HCT116 (cell line): ENCODE results near the gene CTTN. TPM values are rescaled to one million over a fixed set of nuclear protein-coding genes. Genes with fewer than 3 reads are reported as not detected.

Experiments
- ATAC-seq: fragments of 200-7000 bp; cut with Tn5 transposase; 2 replicates; pipeline ENCODE4 v1.9.1; 2020; ENCODE audit warnings: mild to moderate bottlenecking, moderate library complexity
- BruUV-seq: library from RNA; stranded (reverse); fragments of 400-500 nt; replicated peaks from 2 replicates; lab custom pipeline; 2021; lab: Mats Ljungman, UMichigan
- CTCF ChIA-PET: fragments of 300-600 bp; sonication (Branson Sonifier 250); formaldehyde crosslinking; loops from one replicate; lab custom pipeline; 2021; ENCODE audit warnings: antibody characterized with exemption; lab: Charles Lee
- POLR2A ChIA-PET: fragments of 300-600, 350-600 bp; sonication (Branson Sonifier 250); formaldehyde crosslinking; loops from one replicate; lab custom pipeline; 2021; ENCODE audit warnings: antibody characterized with exemption; lab: Charles Lee
- RAD21 ChIA-PET, 2 experiments: fragments of 300-600 bp; sonication (Branson Sonifier 250); formaldehyde crosslinking; loops; one replicate each; lab custom pipeline; 2023; ENCODE audit warnings: low total read pairs in 2 of 2; ENCODE audit not compliant: uncharacterized antibody in 2 of 2, unreplicated experiment in 2 of 2, low non-redundant PET in 1 of 2; lab: Charles Lee
- DNase-seq: peaks from one replicate; pipeline ENCODE4 v3.0.0-alpha.2; 2010; ENCODE audit warnings: low read depth, low spot score
- H2AFZ ChIP-seq: fragments of 200-600 bp; shearing (Covaris generic), sonication (generic); 2 replicates; pipeline ENCODE4 v1.6.1; 2017; ENCODE audit warnings: low read depth, mixed run types, mixed read lengths, antibody characterized with exemption, low read length; ENCODE audit not compliant: poor library complexity, severe bottlenecking
- H3K27ac ChIP-seq: 2 replicates; pipeline ENCODE4 v1.5.1; 2012; ENCODE audit warnings: low read depth, low read length
- H3K27me3 ChIP-seq: fragments of 200-600 bp; sonication (generic); 2 replicates; pipeline ENCODE4 v1.6.1; 2016; ENCODE audit warnings: mixed run types, low read length, mixed read lengths; ENCODE audit not compliant: insufficient read depth
- H3K36me3 ChIP-seq, 2 experiments: fragments of 200-500 bp in 1 of 2; fragments of 200-600 bp in 1 of 2; sonication (Bioruptor generic) in 1 of 2; sonication (generic) in 1 of 2; 2 replicates each; pipeline versions ENCODE4 v1.5.1 to v1.6.1; 2014 to 2016; ENCODE audit warnings: low read length in 2 of 2, inconsistent platforms in 1 of 2, mixed read lengths in 1 of 2, mixed run types in 1 of 2; ENCODE audit not compliant: insufficient read depth in 2 of 2, control insufficient read depth in 1 of 2
- H3K4me1 ChIP-seq, 2 experiments: fragments of 200-600 bp in 1 of 2; sonication (generic) in 1 of 2; 2 replicates each; pipeline versions ENCODE4 v1.5.1 to v1.6.1; 2012 to 2017; ENCODE audit warnings: low read length in 2 of 2, inconsistent platforms in 1 of 2, mild to moderate bottlenecking in 1 of 2, mixed read lengths in 1 of 2, mixed run types in 1 of 2, moderate library complexity in 1 of 2; ENCODE audit not compliant: insufficient read depth in 2 of 2, control insufficient read depth in 1 of 2
- H3K4me2 ChIP-seq: fragments of 200-600 bp; sonication (generic); 2 replicates; pipeline ENCODE4 v1.6.1; 2017; ENCODE audit warnings: mixed run types, low read length, mixed read lengths
- H3K4me3 ChIP-seq, 2 experiments: fragments of 200-600 bp in 1 of 2; sonication (generic) in 1 of 2; replicated peaks in 1 of 2; 2 replicates each; pipeline ENCODE4 v1.5.1; 2011 to 2016; ENCODE audit warnings: low read length in 2 of 2, control low read depth in 1 of 2, low read depth in 1 of 2, mild to moderate bottlenecking in 1 of 2, mixed read lengths in 1 of 2, mixed run types in 1 of 2
- H3K79me2 ChIP-seq: fragments of 200-600 bp; sonication (generic); 2 replicates; pipeline ENCODE4 v1.6.1; 2017; ENCODE audit warnings: mild to moderate bottlenecking, mixed run types, low read length, moderate library complexity, mixed read lengths; ENCODE audit not compliant: insufficient read depth
- H3K9ac ChIP-seq: fragments of 200-600 bp; sonication (generic); 2 replicates; pipeline ENCODE4 v1.6.1; 2016; ENCODE audit warnings: low read length, mixed read lengths
- H3K9me2 ChIP-seq: fragments of 200-600 bp; sonication (generic), shearing (Covaris generic); 2 replicates; pipeline ENCODE4 v1.6.1; 2017; ENCODE audit warnings: mixed run types, mild to moderate bottlenecking, moderate library complexity; ENCODE audit not compliant: insufficient read depth
- H3K9me3 ChIP-seq, 2 experiments: fragments of 200-500 bp in 1 of 2; fragments of 200-600 bp in 1 of 2; sonication (Bioruptor generic) in 1 of 2; sonication (generic) in 1 of 2; 2 replicates each; pipeline ENCODE4 v1.6.1; 2014 to 2017; ENCODE audit warnings: low read length in 2 of 2, mixed read lengths in 2 of 2, inconsistent platforms in 1 of 2, low read depth in 1 of 2, mild to moderate bottlenecking in 1 of 2, mixed run types in 1 of 2, moderate library complexity in 1 of 2; ENCODE audit not compliant: control insufficient read depth in 1 of 2, insufficient read depth in 1 of 2
- H4K20me1 ChIP-seq: fragments of 200-600 bp; sonication (generic), shearing (Covaris generic); 2 replicates; pipeline ENCODE4 v1.6.1; 2017; ENCODE audit warnings: mixed run types, mild to moderate bottlenecking, moderate library complexity; ENCODE audit not compliant: insufficient read depth
- CEBPB ChIP-seq: IDR thresholded peaks from 2 replicates; pipeline ENCODE4 v1.6.1; 2012; ENCODE audit warnings: low read depth
- ELF1 ChIP-seq: IDR thresholded peaks from 2 replicates; pipeline ENCODE4 v1.6.1; 2012; ENCODE audit warnings: low read depth, borderline replicate concordance
- JUND ChIP-seq: IDR thresholded peaks from 2 replicates; pipeline ENCODE4 v1.6.1; 2012
- POLR2A ChIP-seq: IDR thresholded peaks from 2 replicates; pipeline ENCODE4 v1.7.0; 2011; ENCODE audit warnings: borderline replicate concordance; ENCODE audit not compliant: insufficient read depth, insufficient read length; ENCODE audit errors: extremely low read depth
- SIN3A ChIP-seq: IDR thresholded peaks from 2 replicates; pipeline ENCODE4 v1.6.1; 2012; ENCODE audit warnings: low read depth
- SP1 ChIP-seq: IDR thresholded peaks from 2 replicates; pipeline ENCODE4 v1.6.1; 2012; ENCODE audit warnings: low read depth
- SRF ChIP-seq: IDR thresholded peaks from 2 replicates; pipeline ENCODE4 v1.6.1; 2012; ENCODE audit warnings: low read depth
- YY1 ChIP-seq: IDR thresholded peaks from 2 replicates; pipeline ENCODE4 v1.6.1; 2011; ENCODE audit warnings: low read length, low read depth, moderate library complexity, mild to moderate bottlenecking; ENCODE audit not compliant: insufficient replicate concordance; ENCODE audit errors: extremely low read depth
- ZBTB33 ChIP-seq: IDR thresholded peaks from 2 replicates; pipeline ENCODE4 v1.6.1; 2011; ENCODE audit warnings: mild to moderate bottlenecking, low read length, moderate library complexity; ENCODE audit not compliant: insufficient replicate concordance; ENCODE audit errors: extremely low read depth
- ZFX ChIP-seq: fragments of 450-650 bp; IDR thresholded peaks from 2 replicates; pipeline ENCODE4 v1.6.1; 2017
- intact Hi-C: fragments of 100-400 bp; cut with micrococcal nuclease; formaldehyde crosslinking; loops from 2 replicates; pipeline ENCODE4 v1.10.0; 2022
- total RNA-seq: library from RNA; stranded (reverse); gene quantifications from one replicate; pipeline ENCODE4 v1.2.1, GENCODE V29; 2021; ENCODE audit not compliant: unreplicated experiment
- TF ChIP-seq, protein P1 (sequence below), 3 experiments: fragments of 200-600 bp in 1 of 3; sonication (generic) in 1 of 3; IDR thresholded peaks in 2 of 3; conservative IDR thresholded peaks in 1 of 3; 2 replicates each; pipeline ENCODE4 v1.5.1; 2012 to 2017; ENCODE audit warnings: low read depth in 2 of 3, low read length in 2 of 3, antibody characterized with exemption in 1 of 3, borderline replicate concordance in 1 of 3, control low read depth in 1 of 3, mild to moderate bottlenecking in 1 of 3, mixed read lengths in 1 of 3, mixed run types in 1 of 3, moderate library complexity in 1 of 3; ENCODE audit not compliant: insufficient read depth in 1 of 3
- TF ChIP-seq, protein P2 (sequence below): IDR thresholded peaks from 2 replicates; pipeline ENCODE4 v1.6.1; 2012

The CTTN gene
- total RNA-seq, 1 experiment from 2014 or later, result 249 TPM

DNA sequence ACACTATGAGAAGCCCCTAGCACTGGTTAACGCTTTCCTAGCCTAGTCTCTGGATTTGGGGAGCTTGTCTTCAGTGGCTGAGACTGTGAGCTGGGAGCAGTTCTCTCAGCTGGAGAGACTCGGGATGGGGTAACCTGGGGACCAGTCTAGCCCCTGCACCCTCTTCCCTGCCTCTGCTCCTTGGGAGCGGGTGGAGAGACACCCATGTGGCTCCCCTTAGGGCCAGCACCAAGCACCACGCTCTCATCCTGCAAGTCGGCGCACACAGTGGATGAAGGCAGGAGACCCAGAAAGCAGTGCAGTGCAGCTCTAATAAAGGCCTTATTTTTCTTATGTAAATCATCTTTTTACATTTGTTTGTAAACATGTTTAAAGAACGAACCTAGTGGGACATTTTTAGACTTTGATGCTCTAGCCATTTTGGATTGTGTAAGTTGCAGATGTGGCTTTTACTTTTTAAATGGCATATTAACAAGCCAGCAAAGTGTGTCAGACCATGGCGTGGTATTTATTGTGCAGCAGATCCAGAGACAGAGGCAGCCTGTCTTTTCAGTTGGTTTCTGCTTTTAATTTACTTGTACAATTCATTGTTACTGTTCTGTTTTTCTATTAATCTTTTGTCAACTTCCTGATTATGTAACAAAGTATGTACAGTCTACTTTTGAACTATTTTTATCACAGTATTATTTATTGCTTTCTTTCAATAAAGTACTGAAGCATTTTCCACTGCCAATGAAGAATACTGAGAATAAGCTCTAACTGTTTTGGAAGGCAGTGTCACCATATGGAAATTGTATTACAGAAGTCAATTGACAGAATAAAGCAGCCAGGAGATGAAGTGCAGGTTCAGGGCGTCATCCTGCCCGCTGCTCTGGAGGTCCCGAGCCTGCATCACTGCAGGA is 14.4 kb upstream of the CTTN start:
- H3K9me2 ChIP-seq, result no peaks in the 10 kb centered on the region
- no peak overlapping the region for H3K4me3 ChIP-seq
- H3K4me2 ChIP-seq, result no peak overlapping the region
- intact Hi-C loops, result no loop called here
- ChIA-PET POLR2A (no interaction called here), RAD21 (no interaction called here), CTCF (no interaction called here)
- no TSS peak for BruUV-seq
- TF ChIP-seq ZFX, result no peak
- no peak for TF ChIP-seq YY1
- no peak for TF ChIP-seq SRF
- TF ChIP-seq, protein P1, sequence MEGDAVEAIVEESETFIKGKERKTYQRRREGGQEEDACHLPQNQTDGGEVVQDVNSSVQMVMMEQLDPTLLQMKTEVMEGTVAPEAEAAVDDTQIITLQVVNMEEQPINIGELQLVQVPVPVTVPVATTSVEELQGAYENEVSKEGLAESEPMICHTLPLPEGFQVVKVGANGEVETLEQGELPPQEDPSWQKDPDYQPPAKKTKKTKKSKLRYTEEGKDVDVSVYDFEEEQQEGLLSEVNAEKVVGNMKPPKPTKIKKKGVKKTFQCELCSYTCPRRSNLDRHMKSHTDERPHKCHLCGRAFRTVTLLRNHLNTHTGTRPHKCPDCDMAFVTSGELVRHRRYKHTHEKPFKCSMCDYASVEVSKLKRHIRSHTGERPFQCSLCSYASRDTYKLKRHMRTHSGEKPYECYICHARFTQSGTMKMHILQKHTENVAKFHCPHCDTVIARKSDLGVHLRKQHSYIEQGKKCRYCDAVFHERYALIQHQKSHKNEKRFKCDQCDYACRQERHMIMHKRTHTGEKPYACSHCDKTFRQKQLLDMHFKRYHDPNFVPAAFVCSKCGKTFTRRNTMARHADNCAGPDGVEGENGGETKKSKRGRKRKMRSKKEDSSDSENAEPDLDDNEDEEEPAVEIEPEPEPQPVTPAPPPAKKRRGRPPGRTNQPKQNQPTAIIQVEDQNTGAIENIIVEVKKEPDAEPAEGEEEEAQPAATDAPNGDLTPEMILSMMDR (IDR thresholded peaks at IDR 0.05 in 2 of 3, conservative IDR thresholded peaks at IDR 0.05 in 1 of 3; ENCODE audit: borderline replicate concordance in 1 of 3, insufficient read depth in 1 of 3, low read depth in 2 of 3, low read length in 2 of 3), result no peak
- TF ChIP-seq ZBTB33, result no peak
- no peak for TF ChIP-seq CEBPB
- TF ChIP-seq, protein P2, sequence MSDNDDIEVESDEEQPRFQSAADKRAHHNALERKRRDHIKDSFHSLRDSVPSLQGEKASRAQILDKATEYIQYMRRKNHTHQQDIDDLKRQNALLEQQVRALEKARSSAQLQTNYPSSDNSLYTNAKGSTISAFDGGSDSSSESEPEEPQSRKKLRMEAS, result no peak
- TF ChIP-seq SP1, result no peak
- TF ChIP-seq SIN3A, result no peak
- no peak for TF ChIP-seq ELF1
- TF ChIP-seq POLR2A, result no peak
- TF ChIP-seq JUND, result no peak
- H3K9ac ChIP-seq, result no peak overlapping the region
- no peak overlapping the region for H3K27ac ChIP-seq
- H3K9me3 ChIP-seq, result no peaks in the 10 kb centered on the region
- H3K27me3 ChIP-seq, result no peaks in the 10 kb centered on the region
- peaks cover 23 to 29% of the 10 kb centered on the region in 2 experiments for H3K36me3 ChIP-seq
- peaks cover 47% of the 10 kb centered on the region for H3K79me2 ChIP-seq
- H3K4me1 ChIP-seq, result peaks cover 3 to 13% of the 10 kb centered on the region in 2 experiments; a peak in 3 of 4 replicates
- ATAC-seq (no peak), DNase-seq (no peak)
- H4K20me1 ChIP-seq, result no peaks in the 10 kb centered on the region; the same call in 1 of the 2 replicates
- H2AFZ ChIP-seq, result no peak overlapping the region
